Muscle layer of duodenum (tissue), 2 donors: ENCODE data around the gene LDB3.

ENCODE experiments used
- H3K27ac ChIP-seq: one replicate; pipeline ENCODE4 v1.7.0; 2013; ENCODE audit warnings: mild to moderate bottlenecking, low read length
- H3K27me3 ChIP-seq: one replicate; pipeline ENCODE4 v1.7.0; 2013; ENCODE audit warnings: low read depth, mild to moderate bottlenecking, control low read depth, low read length
- H3K36me3 ChIP-seq, 2 donors: one replicate each; pipeline ENCODE4 v1.7.0; 2013; ENCODE audit warnings: low read length in 2 of 2, control low read depth in 1 of 2, mild to moderate bottlenecking in 1 of 2; ENCODE audit not compliant: insufficient read depth in 2 of 2, control insufficient read depth in 1 of 2
- H3K4me1 ChIP-seq, 2 donors: one replicate each; pipeline ENCODE4 v1.7.0; 2013; ENCODE audit warnings: low read length in 2 of 2, mild to moderate bottlenecking in 2 of 2, control low read depth in 1 of 2, moderate library complexity in 1 of 2; ENCODE audit not compliant: insufficient read depth in 2 of 2, control insufficient read depth in 1 of 2
- H3K4me3 ChIP-seq, 2 donors: one replicate each; pipeline ENCODE4 v1.7.0; 2013; ENCODE audit warnings: low read length in 2 of 2, low read depth in 1 of 2, mild to moderate bottlenecking in 1 of 2
- H3K9me3 ChIP-seq, 2 donors: one replicate each; pipeline ENCODE4 v1.7.0; 2013; ENCODE audit warnings: low read length in 2 of 2, control low read depth in 1 of 2, mild to moderate bottlenecking in 1 of 2; ENCODE audit not compliant: control insufficient read depth in 1 of 2
- donor health status: healthy.

The LDB3 gene

GRCh38 chr10:86690657-86691084 lies 22.4 kb downstream of the LDB3 start:
- no peaks in the 10 kb centered on the region for H3K27me3 ChIP-seq
- peaks cover 10 to 32% of the 10 kb centered on the region in 2 donors for H3K4me1 ChIP-seq

GRCh38 chr10:86691333-86692022 lies 23.2 kb downstream of the LDB3 start:
- Histone ChIP-seq H3K27me3 (no peaks in the 10 kb centered on the region), H3K4me3 (no peak overlapping the region), H3K4me1 (peaks cover 10 to 32% of the 10 kb centered on the region in 2 donors), H3K36me3 (peaks cover 0 to 7% of the 10 kb centered on the region in 2 donors), H3K9me3 (no peaks in the 10 kb centered on the region), H3K27ac (no peak overlapping the region)

More at GRCh38 chr10:86690657-86691084, 22.4 kb downstream of the LDB3 start:
- Histone ChIP-seq H3K27ac (no peak overlapping the region), H3K36me3 (peaks cover 0 to 6% of the 10 kb centered on the region in 2 donors), H3K4me3 (no peak overlapping the region), H3K9me3 (no peaks in the 10 kb centered on the region)

DNA sequence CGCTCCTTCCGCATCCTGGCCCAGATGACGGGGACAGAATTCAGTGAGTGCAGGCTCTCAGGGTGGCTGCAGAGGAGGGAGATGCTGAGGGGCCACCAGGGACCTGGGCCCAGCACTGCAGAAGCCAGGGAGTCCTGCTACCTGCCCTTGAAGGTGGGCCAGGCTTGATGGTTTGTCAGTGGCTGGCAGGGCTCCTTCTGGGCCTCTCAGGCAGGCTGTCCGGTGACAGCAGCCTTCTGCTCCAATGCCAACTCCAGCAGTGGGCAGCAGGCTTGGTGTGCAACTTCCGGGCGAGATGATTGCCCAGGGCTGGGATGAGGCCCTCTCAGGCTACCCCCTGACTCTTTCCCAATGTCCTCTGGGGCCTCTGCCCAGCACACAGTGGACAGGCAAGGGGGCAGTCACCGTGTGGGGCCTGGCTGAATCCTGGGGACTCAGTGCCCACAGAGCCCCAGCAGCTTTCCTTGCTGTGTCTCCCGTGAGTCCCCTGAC lies 23.8 kb downstream of the LDB3 start:
- Histone ChIP-seq H3K27ac (no peak overlapping the region), H3K9me3 (no peaks in the 10 kb centered on the region), H3K4me1 (peaks cover 10 to 31% of the 10 kb centered on the region in 2 donors), H3K27me3 (no peaks in the 10 kb centered on the region), H3K36me3 (peaks cover 0 to 7% of the 10 kb centered on the region in 2 donors), H3K4me3 (no peak overlapping the region)

GRCh38 chr10:86692664-86693063 lies 24.4 kb downstream of the LDB3 start:
- peaks cover 10 to 25% of the 10 kb centered on the region in 2 donors for H3K4me1 ChIP-seq
- H3K4me3 ChIP-seq: no peak overlapping the region
- H3K9me3 ChIP-seq: no peaks in the 10 kb centered on the region
- no peak overlapping the region for H3K27ac ChIP-seq
- peaks cover 0 to 7% of the 10 kb centered on the region in 2 donors for H3K36me3 ChIP-seq
- H3K27me3 ChIP-seq: no peaks in the 10 kb centered on the region

DNA sequence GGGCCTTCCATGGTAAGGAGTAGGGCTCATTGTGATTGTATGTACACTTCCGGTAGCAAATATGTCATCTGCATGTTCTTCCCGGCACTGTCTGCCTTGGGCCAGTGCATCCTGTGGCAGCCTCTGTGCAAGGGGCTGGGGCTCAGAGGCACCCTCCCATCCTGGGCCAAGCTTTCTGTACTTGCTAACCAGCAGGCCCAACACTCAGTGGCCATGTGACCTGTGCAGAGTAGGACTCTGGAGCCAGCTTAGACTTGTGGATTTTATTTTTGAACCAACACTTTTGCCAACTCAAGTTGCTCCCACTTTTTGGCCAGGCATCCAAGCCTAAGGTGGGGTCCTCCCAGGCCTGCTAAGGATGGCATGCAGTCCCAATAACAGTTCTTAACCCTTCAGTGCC lies 25.0 kb downstream of the LDB3 start:
- peaks cover 6 to 21% of the 10 kb centered on the region in 2 donors for H3K4me1 ChIP-seq
- H3K27me3 ChIP-seq: no peaks in the 10 kb centered on the region
- H3K4me3 ChIP-seq: no peak overlapping the region
- H3K9me3 ChIP-seq: no peaks in the 10 kb centered on the region
- H3K36me3 ChIP-seq: peaks cover 0 to 7% of the 10 kb centered on the region in 2 donors
- no peak overlapping the region for H3K27ac ChIP-seq

DNA sequence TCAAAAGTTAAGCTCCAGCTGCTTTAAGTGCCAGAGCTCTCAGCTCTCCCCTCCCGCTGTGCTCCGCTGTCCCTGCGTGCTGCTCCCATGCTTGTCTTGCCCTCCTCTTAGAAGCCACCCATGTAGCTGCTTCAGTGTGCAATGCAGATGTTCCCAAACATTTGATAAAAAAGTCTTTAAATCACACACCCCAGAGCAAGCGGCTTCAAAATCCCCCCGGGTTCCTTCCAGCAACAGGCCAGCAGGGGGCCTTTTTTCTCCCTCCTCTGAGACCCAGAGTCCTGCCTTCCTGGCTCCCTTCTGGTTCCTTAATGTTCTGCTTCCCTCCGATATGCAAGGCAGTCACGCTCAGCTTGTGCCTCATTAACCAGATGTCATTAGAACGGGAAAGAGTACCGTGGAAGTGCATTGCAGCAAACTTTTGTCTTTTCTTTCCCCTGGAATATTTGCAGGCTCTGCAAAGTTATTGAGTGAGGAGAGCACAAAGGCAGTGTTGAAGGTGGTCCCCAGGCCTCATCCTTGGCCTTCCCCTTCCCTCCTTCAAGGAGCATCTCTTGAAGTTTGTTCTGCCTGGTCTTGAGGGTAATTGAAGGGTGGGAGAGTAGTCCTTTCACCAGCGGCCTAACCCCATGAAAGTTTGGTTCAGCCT lies 25.5 kb downstream of the LDB3 start:
- H3K27ac ChIP-seq: no peak overlapping the region

DNA sequence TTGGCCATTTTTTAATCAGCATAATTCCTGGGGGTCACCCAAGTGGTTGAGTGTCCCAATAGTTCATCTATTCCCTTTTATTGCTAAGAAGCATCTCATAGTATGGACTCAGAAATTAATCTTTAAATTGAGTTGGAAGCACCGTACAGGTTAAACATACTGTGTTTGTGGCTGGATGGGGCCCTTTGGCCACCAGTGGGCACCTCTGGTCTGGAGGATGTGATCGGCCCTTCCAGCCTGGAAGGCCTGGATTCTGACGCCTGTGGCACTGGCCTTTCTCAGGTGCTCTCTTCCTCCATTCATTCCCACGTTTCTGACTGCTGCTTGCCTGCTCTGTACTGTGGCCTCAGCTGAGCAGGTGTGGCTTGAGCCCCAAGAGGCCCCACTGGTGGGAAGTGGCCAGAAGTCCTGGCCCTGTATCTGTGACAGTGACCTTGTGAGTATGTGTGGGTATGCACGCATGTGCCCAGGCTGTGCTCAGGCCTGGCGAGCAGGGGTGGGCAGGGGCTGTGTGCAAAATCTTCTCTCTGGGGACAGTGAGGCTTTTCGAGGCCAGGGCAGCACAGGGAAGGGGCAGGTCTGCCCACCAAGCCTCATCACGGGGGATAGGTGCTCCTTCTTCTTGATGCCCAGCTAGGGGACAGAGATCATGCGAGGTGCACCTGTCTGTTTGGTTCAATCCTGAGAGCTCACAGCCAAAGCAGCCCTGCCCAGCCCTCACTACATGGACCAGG lies 30.1 kb downstream of the LDB3 start:
- Histone ChIP-seq H3K27ac (no peak overlapping the region), H3K4me1 (peaks cover 4 to 6% of the 10 kb centered on the region in 2 donors), H3K9me3 (no peaks in the 10 kb centered on the region), H3K36me3 (peaks cover 0 to 12% of the 10 kb centered on the region in 2 donors), H3K4me3 (no peak overlapping the region), H3K27me3 (no peaks in the 10 kb centered on the region)

More for the DNA sequence above, 25.5 kb downstream of the LDB3 start:
- peaks cover 4 to 16% of the 10 kb centered on the region in 2 donors for H3K4me1 ChIP-seq
- H3K36me3 ChIP-seq: peaks cover 0 to 7% of the 10 kb centered on the region in 2 donors
- H3K9me3 ChIP-seq: no peaks in the 10 kb centered on the region
- H3K4me3 ChIP-seq: no peak overlapping the region
- H3K27me3 ChIP-seq: no peaks in the 10 kb centered on the region

DNA sequence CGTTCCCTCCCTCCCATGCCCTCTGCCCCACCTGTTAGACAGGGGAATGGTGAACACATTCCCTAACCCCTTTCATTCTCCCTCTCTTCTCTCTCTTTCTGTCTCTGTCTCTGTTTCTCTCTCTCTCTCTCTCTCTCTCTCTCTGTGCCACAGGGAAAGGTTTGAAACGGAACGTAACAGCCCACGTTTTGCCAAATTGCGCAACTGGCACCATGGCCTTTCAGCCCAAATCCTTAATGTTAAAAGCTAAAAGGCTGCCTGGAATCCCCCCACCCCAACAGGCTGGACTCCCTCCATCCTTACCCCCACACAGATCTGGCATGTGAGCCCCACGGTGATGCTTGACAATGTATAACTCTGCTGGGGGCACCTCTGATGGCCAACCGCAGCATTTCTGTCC lies 30.8 kb downstream of the LDB3 start:
- peaks cover 0 to 12% of the 10 kb centered on the region in 2 donors for H3K36me3 ChIP-seq
- H3K4me3 ChIP-seq: no peak overlapping the region
- H3K9me3 ChIP-seq: no peaks in the 10 kb centered on the region
- peaks cover 0 to under 1% of the 10 kb centered on the region in 2 donors for H3K4me1 ChIP-seq
- H3K27me3 ChIP-seq: no peaks in the 10 kb centered on the region
- no peak overlapping the region for H3K27ac ChIP-seq

- H3K36me3 ChIP-seq: peaks cover 0 to 8% of the 10 kb centered on the region in 2 donors
- H3K4me3 ChIP-seq: no peak overlapping the region
- H3K27me3 ChIP-seq: no peaks in the 10 kb centered on the region
- H3K27ac ChIP-seq: no peak overlapping the region
- no peaks in the 10 kb centered on the region for H3K9me3 ChIP-seq
- no peaks in the 10 kb centered on the region for H3K4me1 ChIP-seq
These were observed 31.2 kb downstream of the LDB3 start for GRCh38 chr10:86699541-86699940.

GRCh38 chr10:86699991-86700840 lies 31.9 kb downstream of the LDB3 start:
- Histone ChIP-seq H3K4me3 (no peak overlapping the region), H3K27me3 (no peaks in the 10 kb centered on the region), H3K4me1 (no peaks in the 10 kb centered on the region), H3K36me3 (peaks cover 0 to 8% of the 10 kb centered on the region in 2 donors), H3K9me3 (no peaks in the 10 kb centered on the region), H3K27ac (no peak overlapping the region)
